Fibroblast of lung (primary cell): ENCODE data around the gene TMEM256.

ENCODE experiments used
- CTCF ChIP-seq, 2 donors: IDR thresholded peaks in 1 of 2; conservative IDR thresholded peaks in 1 of 2; 1 replicate in 1 of 2; 2 replicates in 1 of 2; pipeline ENCODE4 v1.5.1; 2011 to 2012; ENCODE audit warnings: low read length in 2 of 2, control low read depth in 1 of 2, inconsistent platforms in 1 of 2, low read depth in 1 of 2, mild to moderate bottlenecking in 1 of 2
- EZH2 ChIP-seq: IDR thresholded peaks from 2 replicates; pipeline ENCODE4 v1.5.1; 2012; ENCODE audit warnings: low read length, control low read depth, mild to moderate bottlenecking; ENCODE audit errors: missing control alignments

GRCh38 chr17:7398612-7399011, 5.3 kb downstream of the TMEM256 start:
- no peak for TF ChIP-seq CTCF (conservative IDR thresholded peaks at IDR 0.05 in 1 of 2, IDR thresholded peaks at IDR 0.05 in 1 of 2; ENCODE audit: low read depth in 1 of 2, low read length in 2 of 2)
- TF ChIP-seq EZH2: no peak
